HepG2 (cell line): ENCODE data around the gene PDZD4. TPM values are rescaled to one million over a fixed set of nuclear protein-coding genes. Genes with fewer than 3 reads are reported as not detected.

ENCODE experiments used
- KMT2A ChIP-seq: sonication (generic); formaldehyde crosslinking; IDR thresholded peaks from 2 replicates; pipeline ENCODE4 v1.4.0; 2020; ENCODE audit warnings: missing genetic modification reagents
- POLR2AphosphoS2 ChIP-seq: IDR thresholded peaks from 2 replicates; pipeline ENCODE4 v1.6.1; 2011; ENCODE audit warnings: low read depth, low read length, improper control_type of control experiment
- ZNF329 ChIP-seq: sonication (generic); formaldehyde crosslinking; IDR thresholded peaks from 2 replicates; pipeline ENCODE4 v1.9.0; 2021; ENCODE audit warnings: low read depth, mild to moderate bottlenecking, missing genetic modification reagents
- ZXDC ChIP-seq: sonication (generic); formaldehyde crosslinking; IDR thresholded peaks from 2 replicates; pipeline ENCODE4 v1.5.0; 2020; ENCODE audit warnings: mild to moderate bottlenecking, missing genetic modification reagents
- polyA plus RNA-seq, 8 experiments: library from polyadenylated mRNA; depleted of rRNA in 3 of 8; stranded (reverse) in 7 of 8; unstranded in 1 of 8; fragments of >200 nt; fragmentation: Illumina TruSeq in 4 of 8; extraction: Trizol in 4 of 8; gene quantifications; 2 replicates each; pipeline versions ENCODE4 v1.2.1 to v1.2.3, GENCODE V29; 2011 to 2016; ENCODE audit warnings: low read depth in 4 of 8, missing spikeins in 1 of 8, mixed read lengths in 1 of 8; ENCODE audit not compliant: insufficient read depth in 1 of 8
- total RNA-seq, 5 experiments: library from RNA; depleted of rRNA; stranded (reverse); fragments of >200 nt; fragmentation: Illumina TruSeq; extraction: Trizol; gene quantifications; 2 replicates each; pipeline ENCODE4 v1.2.3, GENCODE V29; 2016; ENCODE audit warnings: low read depth in 1 of 5
- TF ChIP-seq, protein P1 (sequence below): sonication (generic); formaldehyde crosslinking; IDR thresholded peaks from 2 replicates; pipeline ENCODE4 v1.4.0; 2020; ENCODE audit warnings: missing genetic modification reagents

Gene PDZD4
- total and polyA plus RNA-seq, 2 of the 13 experiments (the other 11 are each of a cell fraction or from before 2014, with no cell fraction given) = not detected

GRCh38 chrX:153812220-153812619 lies 18.1 kb downstream of the PDZD4 start (continued):
- TF ChIP-seq, protein P1, sequence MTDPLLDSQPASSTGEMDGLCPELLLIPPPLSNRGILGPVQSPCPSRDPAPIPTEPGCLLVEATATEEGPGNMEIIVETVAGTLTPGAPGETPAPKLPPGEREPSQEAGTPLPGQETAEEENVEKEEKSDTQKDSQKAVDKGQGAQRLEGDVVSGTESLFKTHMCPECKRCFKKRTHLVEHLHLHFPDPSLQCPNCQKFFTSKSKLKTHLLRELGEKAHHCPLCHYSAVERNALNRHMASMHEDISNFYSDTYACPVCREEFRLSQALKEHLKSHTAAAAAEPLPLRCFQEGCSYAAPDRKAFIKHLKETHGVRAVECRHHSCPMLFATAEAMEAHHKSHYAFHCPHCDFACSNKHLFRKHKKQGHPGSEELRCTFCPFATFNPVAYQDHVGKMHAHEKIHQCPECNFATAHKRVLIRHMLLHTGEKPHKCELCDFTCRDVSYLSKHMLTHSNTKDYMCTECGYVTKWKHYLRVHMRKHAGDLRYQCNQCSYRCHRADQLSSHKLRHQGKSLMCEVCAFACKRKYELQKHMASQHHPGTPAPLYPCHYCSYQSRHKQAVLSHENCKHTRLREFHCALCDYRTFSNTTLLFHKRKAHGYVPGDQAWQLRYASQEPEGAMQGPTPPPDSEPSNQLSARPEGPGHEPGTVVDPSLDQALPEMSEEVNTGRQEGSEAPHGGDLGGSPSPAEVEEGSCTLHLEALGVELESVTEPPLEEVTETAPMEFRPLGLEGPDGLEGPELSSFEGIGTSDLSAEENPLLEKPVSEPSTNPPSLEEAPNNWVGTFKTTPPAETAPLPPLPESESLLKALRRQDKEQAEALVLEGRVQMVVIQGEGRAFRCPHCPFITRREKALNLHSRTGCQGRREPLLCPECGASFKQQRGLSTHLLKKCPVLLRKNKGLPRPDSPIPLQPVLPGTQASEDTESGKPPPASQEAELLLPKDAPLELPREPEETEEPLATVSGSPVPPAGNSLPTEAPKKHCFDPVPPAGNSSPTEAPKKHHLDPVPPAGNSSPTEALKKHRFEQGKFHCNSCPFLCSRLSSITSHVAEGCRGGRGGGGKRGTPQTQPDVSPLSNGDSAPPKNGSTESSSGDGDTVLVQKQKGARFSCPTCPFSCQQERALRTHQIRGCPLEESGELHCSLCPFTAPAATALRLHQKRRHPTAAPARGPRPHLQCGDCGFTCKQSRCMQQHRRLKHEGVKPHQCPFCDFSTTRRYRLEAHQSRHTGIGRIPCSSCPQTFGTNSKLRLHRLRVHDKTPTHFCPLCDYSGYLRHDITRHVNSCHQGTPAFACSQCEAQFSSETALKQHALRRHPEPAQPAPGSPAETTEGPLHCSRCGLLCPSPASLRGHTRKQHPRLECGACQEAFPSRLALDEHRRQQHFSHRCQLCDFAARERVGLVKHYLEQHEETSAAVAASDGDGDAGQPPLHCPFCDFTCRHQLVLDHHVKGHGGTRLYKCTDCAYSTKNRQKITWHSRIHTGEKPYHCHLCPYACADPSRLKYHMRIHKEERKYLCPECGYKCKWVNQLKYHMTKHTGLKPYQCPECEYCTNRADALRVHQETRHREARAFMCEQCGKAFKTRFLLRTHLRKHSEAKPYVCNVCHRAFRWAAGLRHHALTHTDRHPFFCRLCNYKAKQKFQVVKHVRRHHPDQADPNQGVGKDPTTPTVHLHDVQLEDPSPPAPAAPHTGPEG (CRISPR knock-in tag) = no peak
- TF ChIP-seq ZNF329 (CRISPR knock-in tag) (no peak), POLR2AphosphoS2 (no peak), KMT2A (CRISPR knock-in tag) (no peak), ZXDC (CRISPR knock-in tag) (no peak)
